Breast epithelium (tissue), 3 donors: ENCODE data around the gene GMDS.

ENCODE experiments used
- POLR2A ChIP-seq: fragments of 450-650 bp; IDR thresholded peaks from one replicate; pipeline ENCODE4 v1.6.1; 2016; ENCODE audit warnings: antibody characterized with exemption, mild to moderate bottlenecking, moderate library complexity
- POLR2AphosphoS5 ChIP-seq, 3 donors: sonication (generic); formaldehyde crosslinking; IDR thresholded peaks; one replicate each; pipeline ENCODE4 v1.6.1; 2017; ENCODE audit warnings: antibody characterized with exemption in 3 of 3
- TF ChIP-seq, protein P1 (sequence below), 3 donors: fragments of 450-650 bp; IDR thresholded peaks; one replicate each; pipeline ENCODE4 v1.5.1; 2016 to 2017; ENCODE audit warnings: antibody characterized with exemption in 3 of 3, mild to moderate bottlenecking in 3 of 3, moderate library complexity in 3 of 3

DNA sequence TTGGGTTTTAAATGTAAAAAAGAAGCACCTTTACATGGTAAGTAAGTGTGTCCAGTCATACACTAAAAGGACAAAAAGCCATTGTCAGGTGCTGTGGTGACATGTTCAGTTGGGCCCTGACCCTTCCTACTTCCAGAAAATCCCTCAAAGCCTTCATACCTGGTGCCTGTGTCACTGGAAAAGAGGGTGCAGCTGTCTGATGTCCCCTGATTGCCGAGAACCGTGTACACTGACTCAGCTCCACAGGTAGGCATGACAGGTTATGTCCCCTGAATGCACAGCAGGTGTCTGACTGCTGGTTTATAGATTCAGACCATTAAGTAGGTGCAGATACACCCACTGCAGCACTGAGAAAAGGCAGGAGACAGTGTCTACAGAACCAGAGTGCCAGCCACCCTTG, 536.6 kb downstream of the GMDS start:
- TF ChIP-seq, protein P1, sequence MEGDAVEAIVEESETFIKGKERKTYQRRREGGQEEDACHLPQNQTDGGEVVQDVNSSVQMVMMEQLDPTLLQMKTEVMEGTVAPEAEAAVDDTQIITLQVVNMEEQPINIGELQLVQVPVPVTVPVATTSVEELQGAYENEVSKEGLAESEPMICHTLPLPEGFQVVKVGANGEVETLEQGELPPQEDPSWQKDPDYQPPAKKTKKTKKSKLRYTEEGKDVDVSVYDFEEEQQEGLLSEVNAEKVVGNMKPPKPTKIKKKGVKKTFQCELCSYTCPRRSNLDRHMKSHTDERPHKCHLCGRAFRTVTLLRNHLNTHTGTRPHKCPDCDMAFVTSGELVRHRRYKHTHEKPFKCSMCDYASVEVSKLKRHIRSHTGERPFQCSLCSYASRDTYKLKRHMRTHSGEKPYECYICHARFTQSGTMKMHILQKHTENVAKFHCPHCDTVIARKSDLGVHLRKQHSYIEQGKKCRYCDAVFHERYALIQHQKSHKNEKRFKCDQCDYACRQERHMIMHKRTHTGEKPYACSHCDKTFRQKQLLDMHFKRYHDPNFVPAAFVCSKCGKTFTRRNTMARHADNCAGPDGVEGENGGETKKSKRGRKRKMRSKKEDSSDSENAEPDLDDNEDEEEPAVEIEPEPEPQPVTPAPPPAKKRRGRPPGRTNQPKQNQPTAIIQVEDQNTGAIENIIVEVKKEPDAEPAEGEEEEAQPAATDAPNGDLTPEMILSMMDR (IDR thresholded peaks at IDR 0.05): no peak
- TF ChIP-seq POLR2A (no peak), POLR2AphosphoS5 (IDR thresholded peaks at IDR 0.05) (no peak)
